ENCODE data around the gene ERFL. TPM values are rescaled to one million over a fixed set of nuclear protein-coding genes. Genes with fewer than 3 reads are reported as not detected.

ERFL gene
- total and polyA plus RNA-seq, 2 of the 4 experiments (the other 2 are of a cell fraction): not detected

GRCh38 chr19:41920882-41921576, 7.2 kb downstream of the ERFL start:
- Histone ChIP-seq H3K27ac (ENCODE audit: insufficient read depth, low read length) (no peak overlapping the region), H4K91ac (ENCODE audit: insufficient read depth, low read depth, low read length) (no peak overlapping the region), H4K8ac (ENCODE audit: low read depth in 2 of 2, low read length in 2 of 2) (no peak overlapping the region), H3K18ac (ENCODE audit: low read depth, low read length) (no peak overlapping the region), H3K9ac (ENCODE audit: low read depth, low read length) (no peak overlapping the region), H3K9me3 (ENCODE audit: control insufficient read depth, insufficient read depth, low read length) (no peaks in the 10 kb centered on the region), H4K5ac (ENCODE audit: low read depth, low read length) (no peak overlapping the region), H3K9me1 (ENCODE audit: insufficient read depth, low read length) (peaks cover 20% of the 10 kb centered on the region), H2BK5ac (ENCODE audit: low read depth, low read length, poor library complexity, severe bottlenecking) (no peak overlapping the region), H3K4me2 (ENCODE audit: low read depth, low read length) (no peak overlapping the region), H3K27me3 (ENCODE audit: control insufficient read depth, insufficient read depth, low read length) (peaks cover 87% of the 10 kb centered on the region), H2BK20ac (ENCODE audit: low read depth, low read length) (no peak overlapping the region), H2AFZ (replicated peaks; ENCODE audit: low read length, poor library complexity) (no peak overlapping the region), H2BK120ac (ENCODE audit: low read depth, low read length) (no peak overlapping the region), H3K4me3 (ENCODE audit: insufficient read depth, low read depth, low read length) (no peak overlapping the region), H3K79me1 (ENCODE audit: low read depth in 1 of 2, low read length in 2 of 2) (no peaks in the 10 kb centered on the region), H2AK5ac (ENCODE audit: low read depth, low read length) (no peak overlapping the region), H4K20me1 (ENCODE audit: insufficient read depth, low read length) (peaks cover 25% of the 10 kb centered on the region), H3K4ac (ENCODE audit: low read depth, low read length) (no peak overlapping the region), H2BK15ac (ENCODE audit: low read depth, low read length) (no peak overlapping the region), H3K14ac (replicated peaks; ENCODE audit: low read depth, low read length) (no peak overlapping the region), H3K4me1 (ENCODE audit: control insufficient read depth, insufficient read depth, low read length) (no peaks in the 10 kb centered on the region), H3K56ac (ENCODE audit: extremely low read depth, insufficient read depth, low read length) (no peak overlapping the region), H3K36me3 (ENCODE audit: control insufficient read depth, insufficient read depth, low read length) (no peaks in the 10 kb centered on the region), H3K23ac (ENCODE audit: low read depth, low read length) (no peak overlapping the region), H2AK9ac (replicated peaks; ENCODE audit: low read depth, low read length, poor library complexity) (no peak overlapping the region)
- BruUV-seq (replicated peaks): no TSS peak
- 4% methylated on average over 4 of the region's 26 CpGs; no CpG with 5 or more reads in 1 of the 2 experiments for WGBS, 2 experiments (ENCODE audit: extremely low coverage in 2 of 2, insufficient read length in 1 of 2)
- no peak for DNase-seq
- TF ChIP-seq MAFK (IDR thresholded peaks at IDR 0.05; ENCODE audit: low read depth, low read length) (no peak), RAD21 (IDR thresholded peaks at IDR 0.05; ENCODE audit: low read length) (no peak), BHLHE40 (IDR thresholded peaks at IDR 0.05; ENCODE audit: low read depth, low read length) (no peak), MAZ (IDR thresholded peaks at IDR 0.05; ENCODE audit: borderline replicate concordance, low read depth, low read length) (no peak), RCOR1 (IDR thresholded peaks at IDR 0.05; ENCODE audit: insufficient replicate concordance, low read length) (no peak), CEBPB (IDR thresholded peaks at IDR 0.05; ENCODE audit: low read depth, low read length) (no peak), CTCF (conservative IDR thresholded peaks at IDR 0.05; ENCODE audit: low read depth, low read length) (no peak), NFE2L2 (IDR thresholded peaks at IDR 0.05; ENCODE audit: low read depth, low read length) (no peak), FOS (IDR thresholded peaks at IDR 0.05; ENCODE audit: low read depth, low read length) (no peak), SMC3 (IDR thresholded peaks at IDR 0.05; ENCODE audit: low read depth, low read length) (no peak), POLR2A (IDR thresholded peaks at IDR 0.05; ENCODE audit: low read depth, low read length) (no peak), ELK1 (IDR thresholded peaks at IDR 0.05; ENCODE audit: borderline replicate concordance, low read depth, low read length) (no peak), CHD1 (IDR thresholded peaks at IDR 0.05; ENCODE audit: low read depth, low read length) (no peak), USF2 (IDR thresholded peaks at IDR 0.05; ENCODE audit: low read depth, low read length) (no peak), RFX5 (IDR thresholded peaks at IDR 0.05; ENCODE audit: low read depth, low read length) (no peak), MXI1 (IDR thresholded peaks at IDR 0.05; ENCODE audit: borderline replicate concordance, low read depth, low read length) (no peak)
- intact Hi-C loops (cut with micrococcal nuclease): no loop called here
- 0 out of 2 replicates have a peak, but pooled peaks have one; percentile 10 for ATAC-seq (ENCODE audit: low read depth)
- dilution Hi-C loops (cut with HindIII; ENCODE audit: low sequenced_read_pairs, unreplicated experiment): no loop called here
- ChIA-PET POLR2A (ENCODE audit: unreplicated experiment) (no interaction called here), CTCF (no interaction called here)
- in situ Hi-C loops (cut with MboI; ENCODE audit: low sequenced_read_pairs): no loop called here

Data from IMR-90 (cell line).